SU-DHL-6 (cell line): Measurements from ENCODE around the gene UNC5B.

Experiments
- H2AFZ ChIP-seq: fragments of 200-600 bp; sonication (generic); 2 replicates; pipeline ENCODE4 v1.6.1; 2014; ENCODE audit warnings: low read depth, mild to moderate bottlenecking, moderate library complexity, mixed read lengths, antibody characterized with exemption, low read length; ENCODE audit not compliant: severe bottlenecking
- H3F3A ChIP-seq: fragments of 200-600 bp; shearing (Covaris generic); 2 replicates; pipeline ENCODE4 v1.6.0; 2016; ENCODE audit warnings: antibody characterized with exemption, mild to moderate bottlenecking; ENCODE audit not compliant: insufficient read depth
- H3K27ac ChIP-seq: fragments of 200-600 bp; sonication (generic); 2 replicates; pipeline ENCODE4 v1.5.1; 2016; ENCODE audit warnings: low read depth, mild to moderate bottlenecking, low read length, moderate library complexity, mixed read lengths
- H3K27me3 ChIP-seq: fragments of 200-600 bp; sonication (generic), shearing (Covaris generic); 2 replicates; pipeline ENCODE4 v1.6.0; 2014; ENCODE audit warnings: mild to moderate bottlenecking, low read length
- H3K36me3 ChIP-seq: fragments of 200-600 bp; sonication (generic); 2 replicates; pipeline ENCODE4 v1.6.1; 2014; ENCODE audit warnings: mild to moderate bottlenecking, low read length, mixed read lengths
- H3K4me2 ChIP-seq: fragments of 300-600, 200-600 bp; shearing (Covaris generic), sonication (generic); 2 replicates; pipeline ENCODE4 v1.6.0; 2014; ENCODE audit warnings: low read length, low read depth, mild to moderate bottlenecking; ENCODE audit not compliant: poor library complexity, severe bottlenecking
- H3K4me3 ChIP-seq: fragments of 200-600 bp; sonication (generic); 2 replicates; pipeline ENCODE4 v1.5.1; 2014; ENCODE audit warnings: antibody characterized with exemption, low read length, mild to moderate bottlenecking, mixed read lengths; ENCODE audit not compliant: insufficient read depth, poor library complexity, severe bottlenecking
- H3K79me2 ChIP-seq: fragments of 200-600 bp; sonication (generic); 2 replicates; pipeline ENCODE4 v1.6.1; 2014; ENCODE audit warnings: mild to moderate bottlenecking, low read length, moderate library complexity; ENCODE audit not compliant: insufficient read depth
- H3K9ac ChIP-seq: fragments of 200-600 bp; sonication (generic); 2 replicates; pipeline ENCODE4 v1.7.0; 2014; ENCODE audit warnings: mild to moderate bottlenecking, low read length
- H3K9me2 ChIP-seq: fragments of 200-600 bp; sonication (generic); replicated peaks from 2 replicates; pipeline ENCODE4 v1.6.1; 2014; ENCODE audit warnings: low read length; ENCODE audit not compliant: insufficient read depth
- H3K9me3 ChIP-seq: fragments of 200-600 bp; sonication (generic); 2 replicates; pipeline ENCODE4 v1.6.1; 2014; ENCODE audit warnings: low read length, mixed read lengths; ENCODE audit not compliant: insufficient read depth
- H4K20me1 ChIP-seq: fragments of 200-600 bp; sonication (generic); 2 replicates; pipeline ENCODE4 v1.6.1; 2014; ENCODE audit warnings: low read depth, mild to moderate bottlenecking, antibody characterized with exemption, low read length, moderate library complexity, mixed read lengths
- EZH2phosphoT487 ChIP-seq: fragments of 200-600 bp; sonication (generic), shearing (Covaris generic); conservative IDR thresholded peaks from 2 replicates; pipeline ENCODE4 v1.6.1; 2018; ENCODE audit warnings: mild to moderate bottlenecking, antibody characterized with exemption, low read length, moderate library complexity, mixed read lengths
- TF ChIP-seq, protein P1 (sequence below): fragments of 200-600 bp; sonication (generic); IDR thresholded peaks from one replicate; pipeline ENCODE4 v1.5.1; 2017; ENCODE audit warnings: antibody characterized with exemption, mild to moderate bottlenecking, low read length, moderate library complexity; ENCODE audit not compliant: insufficient read depth, poor library complexity, severe bottlenecking

UNC5B gene

DNA sequence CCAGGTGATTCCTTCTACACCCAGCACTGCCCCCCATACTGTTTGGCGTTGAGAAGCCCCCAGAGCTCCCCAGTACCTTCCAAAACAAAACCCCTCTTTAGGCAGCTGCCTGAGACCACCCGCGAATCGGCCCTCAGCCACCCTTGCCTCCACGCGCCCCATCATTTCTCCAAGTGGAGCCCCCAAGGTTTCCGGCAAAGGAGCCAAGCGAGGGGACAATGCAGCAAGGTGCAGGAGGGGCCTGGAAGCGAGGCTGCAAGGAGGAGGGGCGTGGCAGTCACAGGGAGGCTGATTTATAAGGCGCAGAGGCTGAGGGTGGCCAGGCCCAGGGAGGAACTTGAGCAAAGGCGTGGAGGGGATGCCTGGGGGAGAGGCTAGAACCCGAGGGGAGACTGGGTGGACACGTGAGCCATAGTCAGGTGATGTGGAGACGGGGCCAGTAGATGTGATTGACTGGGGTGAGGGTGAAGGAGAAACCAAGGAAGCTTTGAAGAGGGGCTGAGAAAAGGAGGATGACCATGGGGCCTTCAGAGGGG lies 122.9 kb downstream of the UNC5B start:
- Histone ChIP-seq H3K9ac (no peak overlapping the region), H3K79me2 (no peaks in the 10 kb centered on the region), H3K36me3 (no peaks in the 10 kb centered on the region), H3K9me2 (no peaks in the 10 kb centered on the region), H3F3A (no peaks in the 10 kb centered on the region), H3K27ac (no peak overlapping the region), H4K20me1 (no peaks in the 10 kb centered on the region; the same call in 1 of the 2 replicates), H3K27me3 (no peaks in the 10 kb centered on the region), H3K4me2 (no peak overlapping the region), H2AFZ (no peak overlapping the region), H3K4me3 (no peak overlapping the region), H3K9me3 (no peaks in the 10 kb centered on the region)
- no peak for TF ChIP-seq EZH2phosphoT487
- TF ChIP-seq, protein P1, sequence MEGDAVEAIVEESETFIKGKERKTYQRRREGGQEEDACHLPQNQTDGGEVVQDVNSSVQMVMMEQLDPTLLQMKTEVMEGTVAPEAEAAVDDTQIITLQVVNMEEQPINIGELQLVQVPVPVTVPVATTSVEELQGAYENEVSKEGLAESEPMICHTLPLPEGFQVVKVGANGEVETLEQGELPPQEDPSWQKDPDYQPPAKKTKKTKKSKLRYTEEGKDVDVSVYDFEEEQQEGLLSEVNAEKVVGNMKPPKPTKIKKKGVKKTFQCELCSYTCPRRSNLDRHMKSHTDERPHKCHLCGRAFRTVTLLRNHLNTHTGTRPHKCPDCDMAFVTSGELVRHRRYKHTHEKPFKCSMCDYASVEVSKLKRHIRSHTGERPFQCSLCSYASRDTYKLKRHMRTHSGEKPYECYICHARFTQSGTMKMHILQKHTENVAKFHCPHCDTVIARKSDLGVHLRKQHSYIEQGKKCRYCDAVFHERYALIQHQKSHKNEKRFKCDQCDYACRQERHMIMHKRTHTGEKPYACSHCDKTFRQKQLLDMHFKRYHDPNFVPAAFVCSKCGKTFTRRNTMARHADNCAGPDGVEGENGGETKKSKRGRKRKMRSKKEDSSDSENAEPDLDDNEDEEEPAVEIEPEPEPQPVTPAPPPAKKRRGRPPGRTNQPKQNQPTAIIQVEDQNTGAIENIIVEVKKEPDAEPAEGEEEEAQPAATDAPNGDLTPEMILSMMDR = no peak

DNA sequence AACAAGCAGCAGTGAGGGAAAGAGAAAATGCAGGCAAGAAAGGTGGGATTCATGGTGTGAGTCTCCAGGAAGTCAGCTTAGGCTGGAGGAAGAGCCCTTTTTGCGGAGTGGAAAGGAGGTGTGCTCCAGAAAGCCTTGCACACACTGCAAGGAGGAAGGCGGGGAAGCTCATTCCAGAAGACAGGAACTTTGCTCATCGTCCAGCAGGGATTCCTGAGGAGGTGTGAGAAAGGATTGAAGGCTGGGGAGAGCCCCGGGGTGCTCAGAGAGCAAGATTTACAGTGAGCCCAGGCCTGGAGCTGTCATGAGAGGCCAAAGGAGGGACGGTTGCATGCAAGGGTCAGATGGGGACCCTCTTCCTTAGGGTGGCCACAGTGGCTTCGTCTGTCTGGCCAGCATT lies 124.3 kb downstream of the UNC5B start:
- TF ChIP-seq, protein P1 = no peak
- TF ChIP-seq EZH2phosphoT487 = no peak

DNA sequence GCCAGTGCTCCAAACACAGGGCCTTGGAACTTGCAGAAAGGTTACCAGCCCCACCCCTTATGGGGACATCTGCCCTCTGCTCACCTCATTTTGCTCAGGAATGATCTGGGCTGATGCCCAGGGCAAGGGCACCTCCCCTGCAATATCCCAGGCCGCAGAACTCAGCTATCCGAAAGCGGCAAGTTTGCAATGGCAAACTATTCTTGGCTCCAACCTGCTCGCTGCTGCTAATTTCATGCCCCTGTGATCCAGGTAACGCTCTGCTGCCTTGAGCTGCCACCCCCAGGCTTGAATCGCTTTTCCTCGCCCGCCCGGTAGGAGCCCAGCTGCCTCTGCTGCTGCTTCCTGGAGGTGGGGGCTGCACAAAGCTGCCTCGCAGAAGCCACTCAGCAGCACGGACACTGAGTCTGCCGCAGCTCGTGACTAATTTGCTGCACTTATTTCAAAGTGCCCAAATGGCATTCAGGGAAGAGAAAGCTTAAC lies 124.9 kb downstream of the UNC5B start:
- H3K79me2 ChIP-seq = no peaks in the 10 kb centered on the region
- H3F3A ChIP-seq = no peaks in the 10 kb centered on the region
- no peak overlapping the region for H2AFZ ChIP-seq
- no peak overlapping the region for H3K4me2 ChIP-seq
- H4K20me1 ChIP-seq = no peaks in the 10 kb centered on the region; the same call in 1 of the 2 replicates
- no peaks in the 10 kb centered on the region for H3K9me3 ChIP-seq
- H3K9ac ChIP-seq = no peak overlapping the region
- no peak overlapping the region for H3K27ac ChIP-seq
- no peaks in the 10 kb centered on the region for H3K9me2 ChIP-seq
- H3K4me3 ChIP-seq = no peak overlapping the region
- TF ChIP-seq EZH2phosphoT487 = no peak
- TF ChIP-seq, protein P1 = no peak
- H3K36me3 ChIP-seq = no peaks in the 10 kb centered on the region
- no peaks in the 10 kb centered on the region for H3K27me3 ChIP-seq

More for the DNA sequence above, 124.3 kb downstream of the UNC5B start:
- H3K36me3 ChIP-seq = no peaks in the 10 kb centered on the region
- H3K4me2 ChIP-seq = no peak overlapping the region
- H3K9ac ChIP-seq = no peak overlapping the region
- H3K79me2 ChIP-seq = no peaks in the 10 kb centered on the region
- H4K20me1 ChIP-seq = no peaks in the 10 kb centered on the region; the same call in 1 of the 2 replicates
- H3F3A ChIP-seq = no peaks in the 10 kb centered on the region
- no peaks in the 10 kb centered on the region for H3K9me3 ChIP-seq
- H3K4me3 ChIP-seq = no peak overlapping the region
- H3K27me3 ChIP-seq = no peaks in the 10 kb centered on the region
- H2AFZ ChIP-seq = no peak overlapping the region
- H3K27ac ChIP-seq = no peak overlapping the region
- no peaks in the 10 kb centered on the region for H3K9me2 ChIP-seq
